ENCODE data around the gene CAPN11. TPM values are rescaled to one million over a fixed set of nuclear protein-coding genes. Genes with fewer than 3 reads are reported as not detected.

Gene CAPN11
- 0.10 TPM for total RNA-seq

DNA sequence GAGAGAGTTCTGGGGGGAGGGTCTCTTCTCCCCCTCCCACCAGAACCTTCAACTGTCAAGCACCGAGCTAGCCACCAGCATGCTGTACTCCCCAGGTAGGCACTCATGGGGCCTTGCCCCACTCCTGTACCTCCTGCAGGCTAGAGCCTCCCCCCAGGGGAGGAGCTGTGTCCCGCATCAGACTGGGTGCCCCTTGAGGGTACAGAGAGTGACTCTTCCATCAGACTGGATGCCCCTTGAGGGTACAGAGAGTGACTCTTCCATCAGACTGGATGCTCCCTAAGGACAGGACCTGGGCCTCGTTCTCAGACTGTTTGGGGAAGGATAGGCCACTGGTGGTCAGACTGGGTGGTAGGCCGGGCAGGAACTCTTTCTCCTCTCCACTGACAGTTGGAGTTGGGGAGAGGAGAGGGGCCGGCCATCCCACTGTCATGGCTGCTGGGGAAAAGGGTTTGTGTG lies at the start of gene CAPN11:
TSS of gene CAPN11 (plus strand) at position 51 of the 459 bp plus-strand sequence. CDS start at position 80, 29 bp downstream.
- Histone ChIP-seq H3K4me1 (ENCODE audit: insufficient read depth, low read length) (no peaks in the 10 kb centered on the region), H3K27me3 (ENCODE audit: insufficient read depth, low read length) (no peaks in the 10 kb centered on the region)

GRCh38 chr6:44109212-44109611 lies 49.4 kb upstream of the CAPN11 start:
- Histone ChIP-seq H3K4me3 (ENCODE audit: low read length) (no peak overlapping the region), H3K4me1 (ENCODE audit: insufficient read depth, low read length) (no peaks in the 10 kb centered on the region), H3K27me3 (ENCODE audit: insufficient read depth, low read length) (no peaks in the 10 kb centered on the region), H3K9me3 (ENCODE audit: low read depth, low read length) (no peaks in the 10 kb centered on the region)

More for the DNA sequence above, at the start of gene CAPN11:
- Histone ChIP-seq H3K9me3 (ENCODE audit: low read depth, low read length) (no peaks in the 10 kb centered on the region), H3K4me3 (ENCODE audit: low read length) (no peak within 1 kb of the TSS)

GRCh38 chr6:44110005-44110676 lies 48.5 kb upstream of the CAPN11 start:
- Histone ChIP-seq H3K4me1 (ENCODE audit: insufficient read depth, low read length) (no peaks in the 10 kb centered on the region), H3K27me3 (ENCODE audit: insufficient read depth, low read length) (no peaks in the 10 kb centered on the region), H3K9me3 (ENCODE audit: low read depth, low read length) (no peaks in the 10 kb centered on the region), H3K4me3 (ENCODE audit: low read length) (no peak overlapping the region)

DNA sequence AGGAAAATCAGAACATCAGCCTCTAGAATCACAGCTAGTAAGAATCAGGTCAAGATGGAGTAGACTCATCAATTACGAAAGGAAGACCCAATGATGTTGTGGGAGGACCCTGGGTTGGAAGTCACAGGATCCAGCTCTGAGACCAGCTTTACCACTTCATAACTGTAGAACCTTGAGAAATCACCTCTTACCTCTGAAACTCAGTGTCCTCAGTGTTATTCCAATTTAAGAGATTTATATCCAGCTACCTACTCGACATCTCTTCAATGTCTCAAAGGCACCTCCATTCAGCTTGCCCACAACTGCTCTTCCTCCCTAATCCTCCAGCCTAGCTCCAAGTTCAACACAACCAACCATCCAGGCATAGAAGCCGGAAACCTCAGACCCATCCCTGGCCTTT lies 47.7 kb upstream of the CAPN11 start:
- Histone ChIP-seq H3K4me3 (ENCODE audit: low read length) (no peak overlapping the region), H3K27me3 (ENCODE audit: insufficient read depth, low read length) (no peaks in the 10 kb centered on the region), H3K4me1 (ENCODE audit: insufficient read depth, low read length) (no peaks in the 10 kb centered on the region), H3K9me3 (ENCODE audit: low read depth, low read length) (no peaks in the 10 kb centered on the region)

DNA sequence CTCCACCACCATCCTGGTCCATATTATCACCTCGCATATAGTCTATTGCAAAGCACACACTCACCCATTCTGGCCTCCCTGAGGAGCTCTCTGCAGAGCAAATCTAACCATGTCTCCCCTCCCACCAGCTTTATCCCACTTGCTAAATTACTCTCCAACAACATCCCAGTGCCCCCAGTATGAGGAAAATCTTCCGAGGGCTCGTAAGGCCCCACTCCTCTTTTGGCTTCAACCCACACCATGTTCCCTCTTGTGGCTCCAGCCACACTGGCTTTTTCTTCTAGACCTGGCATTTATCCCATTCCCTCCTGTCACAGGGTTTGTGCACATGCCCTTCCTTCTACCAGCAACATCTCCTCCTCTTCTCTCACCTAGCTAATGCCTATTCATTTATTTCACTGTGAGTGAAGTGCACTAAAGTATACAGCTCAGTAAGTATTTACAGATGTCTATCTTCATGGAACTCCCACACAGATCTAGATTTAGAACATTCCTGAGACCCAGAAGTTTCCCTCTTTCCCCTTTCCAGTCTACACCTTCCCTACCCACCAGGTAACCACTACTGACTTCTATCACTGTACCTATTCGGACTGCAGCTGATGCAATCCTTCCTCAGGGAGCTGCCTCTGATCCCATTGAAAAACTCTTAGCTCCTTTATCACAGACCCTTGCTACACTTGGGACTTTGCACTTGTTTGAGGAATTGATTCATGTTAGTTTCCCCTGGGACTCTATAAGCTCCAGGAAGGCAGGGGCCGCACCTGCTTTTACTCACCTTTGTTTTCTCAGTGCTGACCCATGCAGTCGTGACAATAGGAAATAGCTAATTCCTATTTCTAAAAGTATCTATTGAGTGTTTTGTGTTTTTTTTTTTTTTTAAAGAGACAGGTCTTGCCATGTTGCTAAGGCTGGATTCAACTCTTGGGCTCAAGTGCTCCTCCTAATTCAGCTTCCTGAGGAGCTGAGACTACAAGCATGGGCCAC lies 46.9 kb upstream of the CAPN11 start:
- H3K9me3 ChIP-seq (ENCODE audit: low read depth, low read length), result no peaks in the 10 kb centered on the region
- no peaks in the 10 kb centered on the region for H3K4me1 ChIP-seq (ENCODE audit: insufficient read depth, low read length)
- H3K4me3 ChIP-seq (ENCODE audit: low read length), result no peak overlapping the region
- H3K27me3 ChIP-seq (ENCODE audit: insufficient read depth, low read length), result no peaks in the 10 kb centered on the region

DNA sequence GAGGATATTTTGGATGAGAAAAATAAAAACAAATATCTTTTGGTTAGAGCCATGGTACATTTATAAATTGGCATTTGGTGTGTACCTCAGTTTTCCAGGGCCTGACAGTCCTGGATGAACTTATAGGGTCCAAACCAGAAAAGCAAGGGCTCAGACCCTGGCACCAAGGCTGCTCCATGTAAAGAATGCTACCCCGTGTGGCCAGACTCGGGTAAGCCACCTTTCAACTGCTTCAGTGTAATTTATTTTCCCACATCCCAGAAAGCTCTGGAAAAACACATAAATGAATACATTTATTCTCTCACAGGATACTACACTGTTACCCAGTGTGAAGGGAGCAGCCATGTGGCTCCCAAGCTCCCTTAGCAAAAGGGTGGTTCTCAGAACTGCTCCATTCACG lies 45.2 kb upstream of the CAPN11 start:
- Histone ChIP-seq H3K4me3 (ENCODE audit: low read length) (no peak overlapping the region), H3K27me3 (ENCODE audit: insufficient read depth, low read length) (no peaks in the 10 kb centered on the region), H3K9me3 (ENCODE audit: low read depth, low read length) (no peaks in the 10 kb centered on the region), H3K4me1 (ENCODE audit: insufficient read depth, low read length) (peaks cover 4% of the 10 kb centered on the region)

DNA sequence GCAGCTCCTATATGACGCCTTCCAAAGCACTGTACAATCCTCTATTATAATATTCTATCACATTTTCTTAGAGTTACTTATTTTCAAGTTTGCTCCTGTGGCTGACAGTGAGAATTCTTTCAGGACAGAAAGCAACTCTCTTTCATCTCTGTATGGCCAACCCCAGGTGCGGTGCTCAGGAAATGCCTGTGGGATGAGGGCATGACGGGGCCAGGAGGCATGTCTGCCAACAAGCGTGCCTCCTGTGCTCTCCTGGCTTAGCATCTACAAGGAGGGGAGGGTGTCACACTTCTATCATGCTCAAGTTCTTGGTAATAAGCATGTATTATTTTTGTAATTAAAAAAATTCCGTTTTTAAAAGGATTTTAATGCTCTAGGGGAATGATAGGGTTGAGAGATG lies 42.8 kb upstream of the CAPN11 start:
- H3K4me1 ChIP-seq (ENCODE audit: insufficient read depth, low read length), result peaks cover 21% of the 10 kb centered on the region
- H3K9me3 ChIP-seq (ENCODE audit: low read depth, low read length), result no peaks in the 10 kb centered on the region
- no peaks in the 10 kb centered on the region for H3K27me3 ChIP-seq (ENCODE audit: insufficient read depth, low read length)
- no peak overlapping the region for H3K4me3 ChIP-seq (ENCODE audit: low read length)

- Histone ChIP-seq H3K9me3 (ENCODE audit: low read depth, low read length) (no peaks in the 10 kb centered on the region), H3K27me3 (ENCODE audit: insufficient read depth, low read length) (no peaks in the 10 kb centered on the region), H3K4me1 (ENCODE audit: insufficient read depth, low read length) (peaks cover 31% of the 10 kb centered on the region), H3K4me3 (ENCODE audit: low read length) (no peak overlapping the region)
Observed at GRCh38 chr6:44116641-44117382, 41.8 kb upstream of the CAPN11 start.

DNA sequence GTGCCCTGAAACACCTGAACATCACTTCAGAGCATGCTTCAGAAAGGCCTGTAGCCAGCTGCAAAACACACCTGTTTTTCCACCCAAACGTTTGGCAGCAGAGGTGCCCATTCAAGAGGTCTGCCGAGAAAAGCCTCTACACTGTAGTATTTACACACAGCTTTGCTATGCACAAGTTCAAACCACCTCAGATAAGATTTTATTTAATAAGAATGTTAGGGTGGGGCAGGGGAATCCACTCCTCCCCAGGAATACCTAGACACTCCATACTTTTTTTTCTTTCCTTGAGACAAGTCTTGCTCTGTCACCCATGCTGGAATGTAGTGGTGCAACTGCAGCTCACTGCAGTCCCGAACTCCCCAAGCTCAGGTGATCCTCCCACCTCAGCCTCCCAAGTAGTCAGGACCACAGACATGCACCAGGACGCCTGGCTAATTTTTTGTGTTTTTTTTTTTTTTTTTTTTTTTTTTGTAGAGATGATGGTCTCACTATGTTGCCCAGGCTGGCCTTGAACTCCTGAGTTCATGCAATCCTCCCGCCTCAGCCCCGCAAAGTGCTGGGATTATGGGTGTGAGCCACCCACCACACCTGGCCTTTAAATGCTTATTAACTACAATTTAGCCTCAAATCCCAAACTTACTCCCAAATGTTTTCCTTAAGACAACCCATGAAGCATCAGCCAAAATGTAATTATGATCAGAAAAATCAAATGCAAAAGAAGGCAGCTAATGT lies 41.1 kb upstream of the CAPN11 start:
- peaks cover 38% of the 10 kb centered on the region for H3K4me1 ChIP-seq (ENCODE audit: insufficient read depth, low read length)
- no peaks in the 10 kb centered on the region for H3K27me3 ChIP-seq (ENCODE audit: insufficient read depth, low read length)
- no peaks in the 10 kb centered on the region for H3K9me3 ChIP-seq (ENCODE audit: low read depth, low read length)
- no peak overlapping the region for H3K4me3 ChIP-seq (ENCODE audit: low read length)

DNA sequence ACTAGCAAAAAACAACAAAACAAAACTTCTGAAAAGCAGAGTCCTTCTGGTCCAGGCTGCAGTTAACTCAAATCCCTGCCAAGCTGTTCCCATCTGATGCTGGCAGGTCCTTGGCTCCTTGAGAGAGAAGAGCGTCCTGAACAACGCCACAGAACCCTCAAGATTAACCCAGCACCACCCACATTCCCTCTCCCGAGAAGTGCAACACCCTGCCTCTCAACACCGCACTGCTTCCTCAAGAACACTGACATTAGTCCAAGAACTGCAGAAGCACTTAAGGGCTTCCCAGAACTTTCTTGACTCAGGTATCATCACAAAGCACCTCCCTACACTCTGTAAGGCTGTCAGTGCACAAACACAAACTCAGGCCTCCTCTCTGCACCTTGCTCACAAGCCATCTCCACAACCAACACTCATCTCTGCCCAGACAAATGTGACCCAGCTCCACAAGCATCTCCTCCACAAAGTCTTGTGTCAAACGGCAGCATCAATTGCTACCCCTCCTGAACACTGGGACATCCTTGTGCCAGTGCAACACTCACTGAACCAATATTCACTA lies 38.8 kb upstream of the CAPN11 start:
- no peaks in the 10 kb centered on the region for H3K9me3 ChIP-seq (ENCODE audit: low read depth, low read length)
- no peak overlapping the region for H3K4me3 ChIP-seq (ENCODE audit: low read length)
- peaks cover 60% of the 10 kb centered on the region for H3K4me1 ChIP-seq (ENCODE audit: insufficient read depth, low read length)
- no peaks in the 10 kb centered on the region for H3K27me3 ChIP-seq (ENCODE audit: insufficient read depth, low read length)

DNA sequence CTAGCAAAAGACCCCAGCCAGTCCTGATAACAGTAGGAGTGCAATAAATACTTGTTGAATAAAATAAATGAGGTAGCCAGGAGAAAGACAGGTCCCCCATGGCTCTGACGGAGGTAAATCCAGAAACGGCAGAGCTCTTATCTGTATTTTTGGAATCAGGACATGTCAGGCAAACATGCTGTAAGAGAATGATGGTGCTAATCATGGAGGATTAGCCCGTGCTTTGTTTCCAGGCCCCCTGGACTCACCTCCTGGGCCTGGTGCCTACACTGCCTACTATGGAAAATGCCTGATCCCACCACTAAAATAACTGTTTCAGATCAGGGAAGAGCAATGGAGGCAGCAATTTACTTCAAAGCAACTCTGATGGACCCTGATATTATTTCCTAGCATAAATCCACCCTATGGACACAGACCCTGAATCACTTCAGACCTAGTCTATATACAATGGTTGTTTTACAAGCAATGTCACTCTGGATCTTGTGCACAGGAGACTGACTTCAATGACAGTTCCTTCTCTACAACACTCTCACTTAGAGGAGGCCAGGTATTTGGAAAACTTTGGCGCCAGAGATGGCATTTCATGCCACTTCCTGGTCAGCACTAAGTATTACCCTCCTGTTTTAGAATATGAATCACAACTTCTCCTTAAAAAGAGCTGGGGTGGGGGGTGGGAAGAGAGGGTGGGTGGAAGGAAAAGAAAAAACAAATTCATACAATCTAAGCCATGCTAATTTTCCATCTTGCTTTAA lies 37.8 kb upstream of the CAPN11 start:
- no peak overlapping the region for H3K4me3 ChIP-seq (ENCODE audit: low read length)
- H3K27me3 ChIP-seq (ENCODE audit: insufficient read depth, low read length), result no peaks in the 10 kb centered on the region
- H3K4me1 ChIP-seq (ENCODE audit: insufficient read depth, low read length), result peaks cover 71% of the 10 kb centered on the region
- H3K9me3 ChIP-seq (ENCODE audit: low read depth, low read length), result no peaks in the 10 kb centered on the region

GRCh38 chr6:44122801-44123200 lies 35.8 kb upstream of the CAPN11 start:
- H3K4me1 ChIP-seq (ENCODE audit: insufficient read depth, low read length), result peaks cover 77% of the 10 kb centered on the region
- no peaks in the 10 kb centered on the region for H3K27me3 ChIP-seq (ENCODE audit: insufficient read depth, low read length)
- H3K9me3 ChIP-seq (ENCODE audit: low read depth, low read length), result no peaks in the 10 kb centered on the region
- H3K4me3 ChIP-seq (ENCODE audit: low read length), result no peak overlapping the region

DNA sequence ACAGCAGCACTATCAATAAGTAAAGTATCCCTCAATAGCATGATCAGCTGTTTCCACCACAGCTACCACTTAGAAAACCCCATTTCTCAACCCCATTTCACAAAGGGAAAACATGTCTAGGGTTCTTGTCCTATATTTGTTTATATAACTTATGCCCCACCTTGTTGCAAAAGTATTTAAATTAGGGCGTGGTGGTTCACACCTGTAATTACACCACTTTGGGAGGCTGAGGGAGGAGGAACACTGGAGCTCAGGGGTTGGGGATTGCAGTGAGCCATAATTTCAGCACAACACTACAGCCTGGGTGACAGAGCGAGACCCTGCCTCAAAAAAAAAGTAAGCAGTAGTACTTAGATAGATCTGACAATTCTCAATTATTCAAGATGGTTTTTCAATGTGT lies 35.1 kb upstream of the CAPN11 start:
- no peaks in the 10 kb centered on the region for H3K27me3 ChIP-seq (ENCODE audit: insufficient read depth, low read length)
- no peaks in the 10 kb centered on the region for H3K9me3 ChIP-seq (ENCODE audit: low read depth, low read length)
- no peak overlapping the region for H3K4me3 ChIP-seq (ENCODE audit: low read length)
- peaks cover 83% of the 10 kb centered on the region for H3K4me1 ChIP-seq (ENCODE audit: insufficient read depth, low read length)

Measured in mononuclear cell (primary cell).